Right lobe of liver (tissue), 4 donors: Measurements from ENCODE around the gene XPO4.

Experiments used
- CTCF ChIP-seq, 4 donors: fragments of 200-600 bp in 3 of 4; fragments of 450-650 bp in 1 of 4; IDR thresholded peaks; one replicate each; pipeline versions ENCODE4 v1.5.1 to v1.8.0; 2016 to 2022; ENCODE audit warnings: antibody characterized with exemption in 4 of 4, mild to moderate bottlenecking in 2 of 4
- POLR2A ChIP-seq: fragments of 450-650 bp; IDR thresholded peaks from one replicate; pipeline ENCODE4 v1.6.1; 2017; ENCODE audit warnings: antibody characterized with exemption, mild to moderate bottlenecking
- donor health status: DM: no; HTN: no; CAD: no.
- donor health status: DM: no; HTN: no; CAD: no.
- donor health status: DM: no; HTN: yes; CAD: no.

- no peak for TF ChIP-seq CTCF (IDR thresholded peaks at IDR 0.05)
- no peak for TF ChIP-seq POLR2A
Observed at GRCh38 chr13:20832861-20833260, 69.7 kb downstream of the XPO4 start.
